Stimulated activated naive CD8-positive, alpha-beta T cell treated with anti-CD3 and anti-CD28 coated beads, Interleukin-15, Interleukin-2, amounts not matched to agents 100 ng/mL and 50 ng/mL, for 24 hours (primary cell): ENCODE data around the gene CMTM7.
"Not testable (repeated sequence)": the region's sequence is repeated elsewhere in the genome, so short reads cannot be mapped to it uniquely, and the experiment has no call there.

Source experiments
- H3K27ac Mint-ChIP-seq: one replicate; pipeline ENCODE4 v1.8.0; 2021; ENCODE audit warnings: mild to moderate bottlenecking, mixed read lengths
- H3K27me3 Mint-ChIP-seq: one replicate; pipeline ENCODE4 v1.8.0; 2021; ENCODE audit warnings: mixed read lengths
- H3K36me3 Mint-ChIP-seq: one replicate; pipeline ENCODE4 v1.8.0; 2021; ENCODE audit warnings: low read depth, mixed read lengths
- H3K4me1 Mint-ChIP-seq: one replicate; pipeline ENCODE4 v1.8.0; 2021; ENCODE audit warnings: low read depth, mixed read lengths
- H3K4me3 Mint-ChIP-seq: one replicate; pipeline ENCODE4 v1.8.0; 2021; ENCODE audit warnings: mild to moderate bottlenecking, mixed read lengths
- H3K9me3 Mint-ChIP-seq: one replicate; pipeline ENCODE4 v1.8.0; 2021; ENCODE audit warnings: mixed read lengths

The CMTM7 gene

DNA sequence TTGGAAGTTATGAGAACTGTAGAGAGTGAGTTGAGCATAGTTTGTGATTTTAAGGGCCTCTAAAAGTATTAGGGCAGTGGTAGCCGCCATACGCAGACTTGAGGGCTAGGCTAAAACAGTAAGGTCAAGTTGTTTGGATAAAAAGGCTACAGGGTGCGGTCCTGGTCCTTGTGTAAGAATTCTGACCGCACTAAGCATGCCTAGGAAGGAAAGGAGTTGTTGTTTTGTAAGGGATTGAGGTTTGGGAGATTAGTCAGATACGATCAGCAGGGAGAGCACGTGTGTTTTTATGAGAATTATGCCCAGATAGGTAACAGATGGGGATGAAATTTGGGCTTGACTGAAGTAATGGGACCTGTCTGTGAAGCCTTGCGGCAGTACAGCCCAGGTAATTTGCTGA is 71.8 kb downstream of the CMTM7 start:
- not testable (repeated sequence) for H3K36me3 Mint-ChIP-seq, H3K27me3 Mint-ChIP-seq

DNA sequence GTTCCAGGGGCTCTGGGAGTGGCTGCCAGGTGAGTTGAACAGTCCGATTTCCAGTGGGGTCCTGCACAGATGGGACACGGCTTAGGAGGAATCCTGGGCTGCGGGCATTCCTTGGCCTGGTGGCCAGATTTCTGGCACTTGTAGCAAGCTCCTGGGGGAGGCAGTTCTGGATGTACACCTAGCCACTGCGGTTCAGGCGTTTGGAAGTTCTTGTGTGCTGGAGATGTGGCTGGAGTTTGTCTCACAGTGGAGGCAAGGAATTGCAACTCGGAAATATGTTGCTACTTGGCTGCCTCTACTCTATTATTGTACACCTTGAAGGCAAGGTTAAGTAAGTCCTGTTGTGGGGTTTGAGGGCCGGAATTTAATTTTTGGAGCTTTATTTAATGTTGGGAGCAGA is 73.1 kb downstream of the CMTM7 start:
- H3K36me3 Mint-ChIP-seq, H3K27me3 Mint-ChIP-seq, H3K4me3 Mint-ChIP-seq, H3K27ac Mint-ChIP-seq, H3K9me3 Mint-ChIP-seq: not testable (repeated sequence)
- H3K4me1 Mint-ChIP-seq = peaks cover 28% of the 10 kb centered on the region

More for the DNA sequence above, 71.8 kb downstream of the CMTM7 start:
- not testable (repeated sequence) for H3K27ac Mint-ChIP-seq, H3K4me3 Mint-ChIP-seq, H3K9me3 Mint-ChIP-seq
- peaks cover 20% of the 10 kb centered on the region for H3K4me1 Mint-ChIP-seq

DNA sequence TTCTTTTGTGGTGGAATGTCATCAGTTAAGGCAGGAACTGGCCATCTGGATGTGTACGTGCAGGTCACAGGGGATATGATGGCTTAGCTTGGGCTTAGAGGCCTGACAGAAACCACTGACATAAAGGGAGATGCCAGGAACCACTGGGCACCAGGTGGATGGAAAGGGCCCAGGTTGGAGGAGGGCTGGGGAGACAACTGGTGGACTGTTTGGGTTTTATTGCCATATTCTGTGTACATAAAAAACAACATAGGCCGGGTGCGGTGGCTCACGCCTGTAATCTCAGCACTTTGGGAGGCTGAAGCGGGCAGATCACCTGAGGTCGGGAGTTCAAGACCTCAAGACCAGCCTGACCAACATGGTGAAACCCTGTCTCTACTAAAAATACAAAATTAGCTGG is 75.2 kb downstream of the CMTM7 start:
- H3K27ac Mint-ChIP-seq = peak overlapping the region; percentile 70
- peaks cover 13% of the 10 kb centered on the region for H3K36me3 Mint-ChIP-seq
- not testable (repeated sequence) for H3K27me3 Mint-ChIP-seq, H3K9me3 Mint-ChIP-seq
- peak overlapping the region; percentile 5 for H3K4me3 Mint-ChIP-seq
- peaks cover 47% of the 10 kb centered on the region for H3K4me1 Mint-ChIP-seq

DNA sequence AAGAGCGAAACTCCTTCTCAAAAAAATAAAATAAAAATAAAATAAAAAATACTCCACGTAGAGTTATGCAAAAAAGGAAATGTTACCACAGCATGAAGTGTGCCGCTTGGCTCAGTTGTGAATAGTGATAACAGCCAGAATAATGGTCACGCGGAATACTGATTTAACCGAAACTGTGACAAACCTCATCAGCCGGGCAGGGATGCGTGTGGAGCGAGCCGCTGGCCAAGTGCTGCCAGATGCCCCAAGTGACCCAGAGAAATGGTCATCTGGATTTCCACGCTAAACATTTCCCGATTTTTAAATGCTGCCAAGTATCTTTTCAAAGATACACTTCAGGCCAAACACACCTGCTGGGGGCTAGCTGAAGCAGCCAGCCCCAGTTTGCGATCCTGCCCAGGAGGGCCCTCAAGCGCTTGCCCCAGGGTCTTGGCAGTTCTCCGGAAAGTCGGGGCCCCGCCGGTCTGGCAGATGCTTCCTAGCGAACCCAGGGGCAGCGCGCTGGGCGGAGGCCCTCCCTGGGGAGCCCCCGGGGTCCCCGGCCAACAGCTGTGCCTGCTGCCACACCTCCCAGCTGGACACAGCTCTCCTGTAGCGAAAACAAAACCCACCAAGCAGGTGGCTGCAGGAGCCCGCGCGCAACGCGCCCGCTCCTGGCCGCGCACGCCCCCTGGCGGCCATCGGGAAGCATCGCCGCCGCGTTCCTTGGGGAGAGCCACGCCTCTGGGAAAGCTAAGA is 75.8 kb downstream of the CMTM7 start:
- Mint-ChIP-seq H3K9me3 (no peaks in the 10 kb centered on the region), H3K4me1 (peaks cover 50% of the 10 kb centered on the region), H3K27me3 (no peaks in the 10 kb centered on the region), H3K36me3 (peaks cover 16% of the 10 kb centered on the region), H3K27ac (peak overlapping the region; percentile 59), H3K4me3 (peak overlapping the region; percentile 10)

DNA sequence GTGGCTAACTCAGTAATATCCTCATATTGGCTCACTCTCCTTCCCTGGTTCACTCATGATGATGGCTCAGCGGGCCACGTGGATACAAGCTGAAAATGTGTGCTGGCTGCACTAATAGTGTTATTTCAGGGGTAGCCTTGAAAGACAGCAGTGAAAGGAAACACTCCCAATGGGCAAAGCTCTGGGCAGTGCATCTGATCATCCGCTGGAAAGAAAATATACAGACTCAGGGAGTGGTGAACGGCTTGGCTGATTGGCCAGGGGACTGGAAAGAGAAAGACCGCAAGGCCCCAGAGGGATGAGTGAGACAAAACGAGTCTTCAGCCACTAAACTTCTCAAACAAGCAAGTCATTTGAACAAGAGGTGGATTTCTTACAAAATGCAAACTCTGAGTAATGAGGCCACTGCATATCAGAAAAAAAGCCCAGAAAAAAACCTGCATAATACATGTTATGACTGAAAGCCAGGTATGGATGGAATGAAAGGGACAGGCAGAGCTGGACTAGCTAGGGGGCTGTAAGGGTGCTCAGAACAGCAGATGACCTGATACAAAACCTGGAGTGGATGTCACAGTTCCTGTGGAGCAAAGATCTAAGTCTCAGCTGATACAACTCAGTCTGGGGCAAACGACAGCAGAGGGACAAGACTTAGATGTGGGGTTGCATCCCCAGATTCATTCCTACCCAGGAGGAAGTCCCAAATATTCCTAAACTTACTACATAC is 77.7 kb downstream of the CMTM7 start:
- Mint-ChIP-seq H3K4me1 (peaks cover 56% of the 10 kb centered on the region), H3K4me3 (no peak overlapping the region), H3K9me3 (no peaks in the 10 kb centered on the region), H3K27me3 (no peaks in the 10 kb centered on the region), H3K36me3 (peaks cover 31% of the 10 kb centered on the region), H3K27ac (peak overlapping the region; percentile 50)

DNA sequence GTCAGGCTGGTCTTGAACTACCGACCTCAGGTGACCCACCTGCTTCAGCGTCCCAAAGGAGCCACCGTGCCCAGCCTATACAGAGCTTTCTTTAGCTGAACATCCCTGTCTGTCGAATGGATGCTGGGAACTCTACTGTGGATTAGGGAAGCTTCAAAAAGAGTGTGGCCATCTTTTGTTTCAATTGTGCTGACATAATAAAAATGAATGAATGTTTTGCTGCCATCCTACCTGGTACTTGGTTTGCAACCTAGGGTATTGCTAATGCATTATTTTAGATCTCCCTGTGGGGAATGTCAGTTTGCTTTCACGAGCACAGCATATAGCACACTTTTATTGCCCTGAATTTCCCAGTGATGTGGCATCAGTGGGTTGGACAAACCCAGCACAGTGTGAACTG is 78.7 kb downstream of the CMTM7 start:
- Mint-ChIP-seq H3K27me3 (no peaks in the 10 kb centered on the region), H3K9me3 (no peaks in the 10 kb centered on the region), H3K4me1 (peaks cover 56% of the 10 kb centered on the region), H3K36me3 (peaks cover 42% of the 10 kb centered on the region), H3K4me3 (no peak overlapping the region), H3K27ac (no peak overlapping the region)

DNA sequence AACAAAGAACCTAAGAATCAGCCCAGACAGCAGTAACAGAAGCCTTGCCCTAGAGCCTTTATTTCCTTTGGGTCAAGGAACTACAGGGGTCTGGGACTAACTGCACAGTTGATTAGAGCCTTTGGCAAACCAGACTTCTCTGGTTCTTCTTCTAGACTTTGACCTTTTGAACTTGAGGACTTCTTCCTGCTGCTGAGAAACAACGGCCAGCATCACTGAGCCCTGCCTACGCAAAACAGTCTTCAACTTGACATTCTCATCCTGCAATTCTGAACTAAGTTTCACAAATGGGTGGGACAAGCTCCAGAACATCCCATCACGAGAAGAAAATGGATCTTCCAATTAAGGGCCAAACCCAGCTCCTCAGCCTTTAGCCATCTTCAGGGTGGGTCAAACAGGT is 79.6 kb downstream of the CMTM7 start:
- H3K27me3 Mint-ChIP-seq = no peaks in the 10 kb centered on the region
- H3K4me3 Mint-ChIP-seq = no peak overlapping the region
- H3K9me3 Mint-ChIP-seq = no peaks in the 10 kb centered on the region
- H3K27ac Mint-ChIP-seq = peak overlapping the region; percentile 75
- H3K36me3 Mint-ChIP-seq = peaks cover 42% of the 10 kb centered on the region
- H3K4me1 Mint-ChIP-seq = peaks cover 48% of the 10 kb centered on the region

DNA sequence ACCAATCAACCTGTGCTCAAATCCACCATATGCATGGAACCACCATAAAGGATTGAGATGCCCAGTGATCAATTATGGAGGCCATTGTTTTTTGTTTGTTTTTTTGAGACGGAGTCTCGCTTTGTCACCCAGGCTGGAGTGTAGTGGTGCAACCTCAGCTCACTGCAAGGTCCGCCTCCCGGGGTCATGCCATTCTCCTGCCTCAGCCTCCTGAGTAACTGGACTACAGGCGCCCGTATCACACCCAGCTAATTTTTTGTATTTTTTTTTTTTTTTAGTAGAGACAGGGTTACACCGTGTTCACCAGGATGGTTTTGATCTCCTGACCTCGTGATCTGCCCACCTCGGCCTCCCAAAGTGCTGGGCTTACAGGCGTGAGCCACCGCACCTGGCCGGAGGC is 80.5 kb downstream of the CMTM7 start:
- H3K27ac Mint-ChIP-seq = peak overlapping the region; percentile 60
- H3K9me3 Mint-ChIP-seq, H3K27me3 Mint-ChIP-seq, H3K4me3 Mint-ChIP-seq: not testable (repeated sequence)
- peaks cover 49% of the 10 kb centered on the region for H3K4me1 Mint-ChIP-seq
- H3K36me3 Mint-ChIP-seq = peaks cover 45% of the 10 kb centered on the region

DNA sequence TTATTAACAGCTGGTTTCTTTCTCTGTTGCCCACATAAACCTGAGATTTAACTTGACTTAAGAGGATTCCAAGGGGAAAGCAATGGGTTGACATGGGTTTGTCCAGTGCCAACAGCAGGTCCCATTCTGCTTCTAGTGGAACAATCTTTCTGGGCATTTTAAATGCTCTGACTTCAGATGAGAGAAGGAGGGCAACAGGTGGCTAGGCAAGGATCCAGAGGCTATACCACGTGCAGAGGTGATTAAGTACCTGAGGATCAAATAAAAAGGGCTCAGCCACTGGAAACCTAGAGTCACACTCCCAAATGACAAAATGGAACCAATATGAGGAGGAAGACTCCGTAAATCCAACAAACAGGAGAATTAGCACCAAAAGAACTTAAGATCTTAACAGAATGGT is 82.5 kb downstream of the CMTM7 start:
- Mint-ChIP-seq H3K36me3 (peaks cover 62% of the 10 kb centered on the region), H3K27me3 (no peaks in the 10 kb centered on the region), H3K27ac (no peak overlapping the region), H3K4me3 (no peak overlapping the region), H3K4me1 (peaks cover 49% of the 10 kb centered on the region), H3K9me3 (no peaks in the 10 kb centered on the region)

DNA sequence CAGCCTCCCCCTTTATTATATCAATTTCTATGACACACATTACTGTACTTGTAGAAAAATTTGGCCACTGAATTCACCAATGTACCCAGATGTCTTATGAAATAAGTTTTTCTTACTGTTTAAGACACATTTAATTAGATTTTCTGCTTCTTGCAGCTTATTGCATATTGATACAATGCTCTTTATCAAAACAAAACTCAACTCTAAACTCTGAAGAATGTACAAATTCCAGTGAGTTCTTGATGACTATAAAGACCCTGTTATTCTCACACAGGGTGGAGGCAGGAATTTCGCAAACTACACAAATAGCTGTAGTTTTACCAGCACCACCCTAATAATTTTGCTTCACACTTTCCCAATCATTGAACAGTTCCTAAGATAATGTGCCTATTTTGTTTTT is 89.0 kb downstream of the CMTM7 start:
- H3K9me3 Mint-ChIP-seq = no peaks in the 10 kb centered on the region
- H3K36me3 Mint-ChIP-seq = peaks cover 76% of the 10 kb centered on the region
- peaks cover 48% of the 10 kb centered on the region for H3K4me1 Mint-ChIP-seq
- H3K27me3 Mint-ChIP-seq = no peaks in the 10 kb centered on the region
- no peak overlapping the region for H3K4me3 Mint-ChIP-seq
- H3K27ac Mint-ChIP-seq = no peak overlapping the region

DNA sequence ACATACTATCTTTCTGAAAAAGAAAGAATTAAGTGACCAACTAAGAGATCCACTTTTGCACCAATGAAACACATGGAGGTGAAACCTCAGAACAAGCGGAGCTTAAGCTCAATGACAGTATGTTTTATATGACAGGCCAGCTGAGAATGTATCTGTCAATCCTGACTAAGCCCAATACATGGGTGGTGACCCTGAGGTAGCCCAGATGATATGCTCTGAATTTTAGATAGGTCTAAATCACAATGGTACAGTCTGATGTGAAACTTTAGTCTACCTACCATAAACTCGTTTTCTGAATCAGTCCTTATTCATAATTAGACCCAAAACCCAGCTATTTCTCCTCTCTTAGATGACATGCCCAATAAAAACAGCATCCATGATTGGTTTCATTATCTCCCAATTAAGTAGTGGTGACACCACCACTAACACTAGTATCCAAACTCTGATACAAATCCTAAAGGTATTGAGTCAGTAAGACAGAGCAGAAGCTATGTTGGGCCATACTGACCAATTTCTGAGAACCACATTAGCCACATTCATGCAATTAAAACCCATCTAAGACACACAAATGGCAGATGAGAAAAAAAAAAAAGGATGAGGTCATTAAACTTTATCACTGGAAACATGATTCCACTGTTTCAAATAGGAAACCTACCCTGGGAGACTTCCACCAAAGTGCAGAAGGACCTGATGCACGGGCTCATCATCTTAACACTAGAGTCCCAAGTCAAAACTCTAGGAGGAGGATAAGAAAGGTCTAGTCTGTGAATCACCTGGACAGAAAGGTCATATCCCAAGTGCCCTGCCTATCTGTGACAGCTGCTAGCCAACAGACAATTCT is 90.4 kb downstream of the CMTM7 start:
- Mint-ChIP-seq H3K36me3 (peaks cover 78% of the 10 kb centered on the region), H3K4me1 (peaks cover 48% of the 10 kb centered on the region), H3K27me3 (no peaks in the 10 kb centered on the region), H3K27ac (no peak overlapping the region), H3K4me3 (no peak overlapping the region), H3K9me3 (no peaks in the 10 kb centered on the region)

DNA sequence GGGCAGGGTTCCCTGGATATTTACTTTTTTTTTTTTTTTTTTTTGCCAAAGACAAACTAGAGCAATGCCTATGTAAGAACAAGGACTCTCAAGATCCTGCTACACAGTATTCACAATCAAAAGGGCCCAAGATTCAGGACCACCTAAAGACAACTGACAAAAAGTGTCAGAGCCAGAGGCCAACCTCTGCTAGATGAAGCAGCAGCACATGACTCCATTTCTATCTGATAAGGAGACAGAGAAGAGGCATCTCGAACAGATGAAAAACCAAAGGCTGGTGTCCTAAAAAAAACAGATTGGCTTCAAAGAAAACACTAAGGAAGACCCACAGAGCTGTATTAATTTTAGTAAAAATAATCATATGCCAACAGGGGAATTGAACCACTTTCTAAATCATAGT is 91.0 kb downstream of the CMTM7 start:
- Mint-ChIP-seq H3K4me1 (peaks cover 43% of the 10 kb centered on the region), H3K27ac (peak overlapping the region; percentile 13)

DNA sequence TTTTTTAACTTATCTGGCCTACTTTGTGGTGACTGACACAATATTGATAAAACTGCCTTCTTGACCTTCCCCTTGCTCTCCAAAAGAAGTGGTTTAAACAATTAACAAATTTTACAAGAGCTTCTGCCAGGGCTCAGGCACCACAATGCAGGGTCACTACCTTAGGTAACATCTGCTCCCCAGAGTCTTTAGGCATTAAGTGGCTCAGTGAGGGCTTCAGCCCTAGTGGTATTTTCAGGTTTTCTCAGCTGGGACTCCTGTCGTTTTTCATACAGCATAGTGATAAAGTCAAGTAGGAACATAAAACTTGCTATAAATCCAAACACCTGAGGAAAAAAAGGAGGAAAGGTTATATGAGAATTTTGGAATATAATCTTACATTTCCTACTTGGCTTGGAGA is 92.1 kb downstream of the CMTM7 start:
- no peaks in the 10 kb centered on the region for H3K9me3 Mint-ChIP-seq
- H3K4me1 Mint-ChIP-seq = peaks cover 40% of the 10 kb centered on the region
- H3K4me3 Mint-ChIP-seq = no peak overlapping the region
- H3K27me3 Mint-ChIP-seq = no peaks in the 10 kb centered on the region
- H3K27ac Mint-ChIP-seq = no peak overlapping the region
- H3K36me3 Mint-ChIP-seq = peaks cover 82% of the 10 kb centered on the region

More for the DNA sequence above, 91.0 kb downstream of the CMTM7 start:
- H3K36me3 Mint-ChIP-seq = peaks cover 81% of the 10 kb centered on the region
- no peaks in the 10 kb centered on the region for H3K27me3 Mint-ChIP-seq
- no peaks in the 10 kb centered on the region for H3K9me3 Mint-ChIP-seq
- H3K4me3 Mint-ChIP-seq = no peak overlapping the region

DNA sequence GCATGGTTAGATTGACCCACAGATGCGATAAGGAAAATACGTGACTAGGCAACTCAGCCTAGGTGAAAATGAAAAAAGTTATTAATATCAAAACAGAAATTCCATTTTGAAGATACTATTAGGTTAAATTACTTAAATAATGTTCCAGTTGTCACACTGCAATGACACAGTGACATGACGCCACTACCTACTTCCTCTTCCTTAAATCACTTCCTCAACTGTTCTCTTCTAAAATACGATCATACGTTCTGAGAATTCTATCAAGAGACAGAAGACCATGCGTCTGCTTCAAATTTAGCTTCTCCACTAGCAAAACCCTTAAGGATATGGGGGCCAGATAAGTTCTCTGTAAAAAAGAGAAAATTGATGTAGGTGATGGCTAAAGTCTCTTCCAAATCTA is 92.8 kb downstream of the CMTM7 start:
- Mint-ChIP-seq H3K27ac (peak overlapping the region; percentile 6), H3K36me3 (peaks cover 76% of the 10 kb centered on the region), H3K27me3 (no peaks in the 10 kb centered on the region), H3K4me1 (peaks cover 40% of the 10 kb centered on the region), H3K4me3 (no peak overlapping the region), H3K9me3 (no peaks in the 10 kb centered on the region)
